H9 (cell line): Measurements from ENCODE around the gene TMTC1. TPM values are rescaled to one million over a fixed set of nuclear protein-coding genes. Genes with fewer than 3 reads are reported as not detected.

Experiments
- DNase-seq: peaks from one replicate; pipeline ENCODE4 v3.0.0-alpha.2; 2017
- H2AFZ ChIP-seq: one replicate; pipeline ENCODE4 v1.6.1; 2013; ENCODE audit warnings: mild to moderate bottlenecking, low read length, control low read depth, moderate library complexity
- H2AK5ac ChIP-seq: 2 replicates; pipeline ENCODE4 v1.6.1; 2013; ENCODE audit warnings: low read length, control low read depth, mixed read lengths; ENCODE audit not compliant: insufficient read length
- H2BK120ac ChIP-seq: one replicate; pipeline ENCODE4 v1.6.1; 2013; ENCODE audit warnings: low read depth, mild to moderate bottlenecking, low read length, control low read depth, inconsistent platforms; ENCODE audit not compliant: poor library complexity, severe bottlenecking
- H2BK12ac ChIP-seq: 2 replicates; pipeline ENCODE4 v1.6.1; 2013; ENCODE audit warnings: low read length, control low read depth, mixed read lengths, low read depth; ENCODE audit not compliant: insufficient read length
- H2BK15ac ChIP-seq: 2 replicates; pipeline ENCODE4 v1.6.1; 2013; ENCODE audit warnings: low read depth, low read length, control low read depth
- H2BK20ac ChIP-seq: one replicate; pipeline ENCODE4 v1.6.1; 2013; ENCODE audit warnings: low read depth, mild to moderate bottlenecking, low read length, control low read depth, inconsistent platforms; ENCODE audit not compliant: poor library complexity, severe bottlenecking
- H2BK5ac ChIP-seq: 2 replicates; pipeline ENCODE4 v1.6.1; 2013; ENCODE audit warnings: low read length, control low read depth, mixed read lengths; ENCODE audit not compliant: insufficient read length
- H3K14ac ChIP-seq: 2 replicates; pipeline ENCODE4 v1.6.1; 2013; ENCODE audit warnings: low read length, control low read depth; ENCODE audit not compliant: insufficient read depth
- H3K18ac ChIP-seq: 2 replicates; pipeline ENCODE4 v1.6.1; 2013; ENCODE audit warnings: low read depth, mild to moderate bottlenecking, mixed read lengths, low read length, control low read depth; ENCODE audit not compliant: insufficient read length
- H3K23ac ChIP-seq: 2 replicates; pipeline ENCODE4 v1.6.1; 2013; ENCODE audit warnings: low read length, control low read depth, mixed read lengths, low read depth; ENCODE audit not compliant: insufficient read length
- H3K23me2 ChIP-seq: 2 replicates; pipeline ENCODE4 v1.6.1; 2013; ENCODE audit warnings: low read depth, mild to moderate bottlenecking, mixed read lengths, low read length, control low read depth; ENCODE audit not compliant: insufficient read length, poor library complexity, severe bottlenecking
- H3K27ac ChIP-seq: 2 replicates; pipeline ENCODE4 v1.5.1; 2013; ENCODE audit warnings: low read length, control low read depth, mixed read lengths, low read depth; ENCODE audit not compliant: insufficient read length
- H3K27me3 ChIP-seq: 2 replicates; pipeline ENCODE4 v1.6.1; 2013; ENCODE audit warnings: low read length, control low read depth, inconsistent platforms; ENCODE audit not compliant: insufficient read depth
- H3K4ac ChIP-seq: 2 replicates; pipeline ENCODE4 v1.6.1; 2013; ENCODE audit warnings: low read depth, mild to moderate bottlenecking, control low read depth, inconsistent platforms, low read length, moderate library complexity
- H3K4me1 ChIP-seq: 2 replicates; pipeline ENCODE4 v1.6.1; 2013; ENCODE audit warnings: low read length, control low read depth, inconsistent platforms; ENCODE audit not compliant: insufficient read depth
- H3K4me2 ChIP-seq: 2 replicates; pipeline ENCODE4 v1.6.1; 2013; ENCODE audit warnings: low read length, control low read depth, mixed read lengths; ENCODE audit not compliant: insufficient read length, insufficient read depth
- H3K56ac ChIP-seq: 2 replicates; pipeline ENCODE4 v1.6.1; 2013; ENCODE audit warnings: low read depth, mild to moderate bottlenecking, mixed read lengths, low read length, control low read depth; ENCODE audit not compliant: insufficient read length
- H3K79me1 ChIP-seq: 2 replicates; pipeline ENCODE4 v1.6.1; 2013; ENCODE audit warnings: low read depth, mild to moderate bottlenecking, moderate library complexity, low read length, control low read depth, inconsistent platforms; ENCODE audit not compliant: insufficient read depth, poor library complexity, severe bottlenecking
- H3K79me2 ChIP-seq: 2 replicates; pipeline ENCODE4 v1.6.1; 2013; ENCODE audit warnings: low read length, control low read depth, inconsistent platforms; ENCODE audit not compliant: insufficient read depth
- H3K9ac ChIP-seq: 2 replicates; pipeline ENCODE4 v1.6.1; 2013; ENCODE audit warnings: low read length, control low read depth, mixed read lengths; ENCODE audit not compliant: insufficient read length; ENCODE audit errors: extremely low read depth
- H3K9me3 ChIP-seq: one replicate; pipeline ENCODE4 v1.6.1; 2013; ENCODE audit warnings: low read depth, low read length, inconsistent platforms; ENCODE audit not compliant: control insufficient read depth
- H3T11ph ChIP-seq: one replicate; pipeline ENCODE4 v1.6.1; 2013; ENCODE audit warnings: mild to moderate bottlenecking, low read length, control low read depth, inconsistent platforms
- H4K20me1 ChIP-seq: one replicate; pipeline ENCODE4 v1.6.1; 2013; ENCODE audit not compliant: control insufficient read depth, insufficient read length, insufficient read depth
- H4K5ac ChIP-seq: 2 replicates; pipeline ENCODE4 v1.6.1; 2013; ENCODE audit warnings: low read depth, mild to moderate bottlenecking, mixed read lengths, low read length, control low read depth; ENCODE audit not compliant: insufficient read length
- H4K8ac ChIP-seq: replicated peaks from 2 replicates; pipeline ENCODE4 v1.6.1; 2013; ENCODE audit warnings: low read length, control low read depth, mixed read lengths, low read depth; ENCODE audit not compliant: insufficient read length
- H4K91ac ChIP-seq: 2 replicates; pipeline ENCODE4 v1.6.1; 2013; ENCODE audit warnings: low read depth, mild to moderate bottlenecking, moderate library complexity, mixed read lengths, low read length, control low read depth; ENCODE audit not compliant: insufficient read length
- H3K27ac Mint-ChIP-seq, 3 experiments: 2 replicates in 2 of 3; 3 replicates in 1 of 3; pipeline ENCODE4 v1.8.0; 2020 to 2021; ENCODE audit warnings: mixed read lengths in 3 of 3, mild to moderate bottlenecking in 1 of 3, moderate library complexity in 1 of 3
- H3K27me3 Mint-ChIP-seq: 2 replicates; pipeline ENCODE4 v1.8.0; 2021; ENCODE audit warnings: low read depth, mild to moderate bottlenecking, moderate library complexity, mixed read lengths
- H3K36me3 Mint-ChIP-seq, 3 experiments: 2 replicates in 2 of 3; 3 replicates in 1 of 3; pipeline ENCODE4 v1.8.0; 2020 to 2021; ENCODE audit warnings: low read depth in 3 of 3, mixed read lengths in 3 of 3; ENCODE audit not compliant: insufficient read depth in 1 of 3
- H3K4me1 Mint-ChIP-seq, 2 experiments: 2 replicates each; pipeline ENCODE4 v1.8.0; 2020; ENCODE audit warnings: mixed read lengths in 2 of 2
- H3K4me3 Mint-ChIP-seq, 2 experiments: 2 replicates in 1 of 2; 3 replicates in 1 of 2; pipeline ENCODE4 v1.8.0; 2020 to 2021; ENCODE audit warnings: mild to moderate bottlenecking in 2 of 2, mixed read lengths in 2 of 2, moderate library complexity in 1 of 2
- H3K9me3 Mint-ChIP-seq, 2 experiments: 2 replicates in 1 of 2; 3 replicates in 1 of 2; pipeline ENCODE4 v1.8.0; 2020; ENCODE audit warnings: mild to moderate bottlenecking in 2 of 2, mixed read lengths in 2 of 2, moderate library complexity in 1 of 2
- WGBS: extraction: QIAGEN DNeasy Blood & Tissue Kit; methylation state at CpG from one replicate; pipeline ENCODE4 v1.1.7; 2013; ENCODE audit warnings: missing lambda C conversion rate, low lambda C conversion rate, mixed read lengths; ENCODE audit not compliant: insufficient read length; ENCODE audit errors: extremely low coverage; 5-methylcytosine and 5-hydroxymethylcytosine counted together
- total RNA-seq: library from RNA; stranded (reverse); gene quantifications from 2 replicates; pipeline ENCODE4 v1.2.1, GENCODE V29; 2021
- TF ChIP-seq, protein P1 (sequence below): fragments of 200-600 bp; sonication (generic); conservative IDR thresholded peaks from 3 replicates; pipeline ENCODE4 v1.8.0; 2021; ENCODE audit warnings: antibody characterized with exemption, mild to moderate bottlenecking

Gene TMTC1
- total RNA-seq, 1 experiment from 2014 or later: 16.1 TPM

DNA sequence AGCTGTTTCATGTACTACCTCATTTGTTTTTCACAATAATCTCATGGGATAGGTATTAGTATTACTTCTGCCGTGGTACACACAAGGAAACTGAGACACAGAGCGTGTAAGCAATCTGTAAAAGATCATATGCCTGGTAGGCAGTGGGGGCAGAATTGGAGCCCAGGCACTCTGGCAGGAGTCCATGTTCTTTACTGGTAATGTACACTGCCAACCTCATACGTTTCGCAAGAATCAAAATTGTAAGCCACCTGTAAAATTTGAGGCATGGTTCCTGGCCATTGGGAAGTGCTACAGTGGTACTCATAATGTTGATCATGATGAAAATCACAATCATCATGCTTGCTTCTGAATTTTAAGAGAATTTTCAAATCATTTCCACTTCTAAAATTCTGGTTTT, 40.7 kb downstream of the TMTC1 start:
- TF ChIP-seq, protein P1, sequence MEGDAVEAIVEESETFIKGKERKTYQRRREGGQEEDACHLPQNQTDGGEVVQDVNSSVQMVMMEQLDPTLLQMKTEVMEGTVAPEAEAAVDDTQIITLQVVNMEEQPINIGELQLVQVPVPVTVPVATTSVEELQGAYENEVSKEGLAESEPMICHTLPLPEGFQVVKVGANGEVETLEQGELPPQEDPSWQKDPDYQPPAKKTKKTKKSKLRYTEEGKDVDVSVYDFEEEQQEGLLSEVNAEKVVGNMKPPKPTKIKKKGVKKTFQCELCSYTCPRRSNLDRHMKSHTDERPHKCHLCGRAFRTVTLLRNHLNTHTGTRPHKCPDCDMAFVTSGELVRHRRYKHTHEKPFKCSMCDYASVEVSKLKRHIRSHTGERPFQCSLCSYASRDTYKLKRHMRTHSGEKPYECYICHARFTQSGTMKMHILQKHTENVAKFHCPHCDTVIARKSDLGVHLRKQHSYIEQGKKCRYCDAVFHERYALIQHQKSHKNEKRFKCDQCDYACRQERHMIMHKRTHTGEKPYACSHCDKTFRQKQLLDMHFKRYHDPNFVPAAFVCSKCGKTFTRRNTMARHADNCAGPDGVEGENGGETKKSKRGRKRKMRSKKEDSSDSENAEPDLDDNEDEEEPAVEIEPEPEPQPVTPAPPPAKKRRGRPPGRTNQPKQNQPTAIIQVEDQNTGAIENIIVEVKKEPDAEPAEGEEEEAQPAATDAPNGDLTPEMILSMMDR: no peak
- no CpG with 5 or more reads among the region's 4 CpGs for WGBS
- H3K4ac ChIP-seq: no peak overlapping the region
- Mint-ChIP-seq H3K27ac (no peak overlapping the region; a peak in 1 of 7 replicates), H3K4me1 (peaks cover 13 to 20% of the 10 kb centered on the region in 2 experiments), H3K9me3 (no peaks in the 10 kb centered on the region), H3K4me3 (no peak overlapping the region), H3K36me3 (peaks cover 7 to 15% (median 11%) of the 10 kb centered on the region in 3 experiments; a peak in 5 of 7 replicates), H3K27me3 (no peaks in the 10 kb centered on the region)
- no peak overlapping the region for H3K27ac ChIP-seq
- H3K27me3 ChIP-seq: no peaks in the 10 kb centered on the region
- no peak overlapping the region for H4K5ac ChIP-seq
- no peaks in the 10 kb centered on the region for H3K79me2 ChIP-seq
- H4K20me1 ChIP-seq: no peaks in the 10 kb centered on the region
- H2BK120ac ChIP-seq: no peak overlapping the region
- H2AK5ac ChIP-seq: no peak overlapping the region
- H2BK12ac ChIP-seq: no peak overlapping the region
- no peak overlapping the region for H3T11ph ChIP-seq
- no peak overlapping the region for H3K14ac ChIP-seq
- no peak overlapping the region for H4K8ac ChIP-seq
- H3K4me1 ChIP-seq: no peaks in the 10 kb centered on the region; the same call in 1 of the 2 replicates
- H3K9ac ChIP-seq: no peak overlapping the region
- no peak overlapping the region for H2BK15ac ChIP-seq
- no peak overlapping the region for H2BK5ac ChIP-seq
- DNase-seq: no peak
- no peak overlapping the region for H3K18ac ChIP-seq
- H2AFZ ChIP-seq: no peak overlapping the region
- H3K23me2 ChIP-seq: no peaks in the 10 kb centered on the region
- H3K79me1 ChIP-seq: no peaks in the 10 kb centered on the region
- no peak overlapping the region for H4K91ac ChIP-seq
- no peak overlapping the region for H3K23ac ChIP-seq
- H3K56ac ChIP-seq: no peak overlapping the region
- no peak overlapping the region for H3K4me2 ChIP-seq
- H2BK20ac ChIP-seq: no peak overlapping the region
- no peaks in the 10 kb centered on the region for H3K9me3 ChIP-seq
